Activated T-helper 2 cell treated with anti-CD3 and anti-CD28 coated beads, Interferon-gamma antibody, Interleukin-2, Interleukin-4, amounts not matched to agents 10 μg/mL and 5 μg/mL and 100 μg/mL, durations not matched to agents 14 hours and 24 hours and 36 hours (primary cell): ENCODE results near the gene VASH1. TPM values are rescaled to one million over a fixed set of nuclear protein-coding genes. Genes with fewer than 3 reads are reported as not detected.

Source experiments
- DNase-seq: peaks from one replicate; pipeline ENCODE4 v3.0.0; 2021; ENCODE audit warnings: low spot score
- H3K27ac Mint-ChIP-seq: one replicate; pipeline ENCODE4 v1.8.0; 2021; ENCODE audit warnings: mixed read lengths
- H3K27me3 Mint-ChIP-seq: one replicate; pipeline ENCODE4 v1.8.0; 2021; ENCODE audit warnings: low read depth, mixed read lengths
- H3K36me3 Mint-ChIP-seq: one replicate; pipeline ENCODE4 v1.8.0; 2021; ENCODE audit warnings: low read depth, mixed read lengths
- H3K4me1 Mint-ChIP-seq: one replicate; pipeline ENCODE4 v1.8.0; 2021; ENCODE audit warnings: low read depth, mixed read lengths
- H3K4me3 Mint-ChIP-seq: one replicate; pipeline ENCODE4 v1.8.0; 2021; ENCODE audit warnings: low read depth, mild to moderate bottlenecking, moderate library complexity, mixed read lengths
- H3K9me3 Mint-ChIP-seq: one replicate; pipeline ENCODE4 v1.8.0; 2021; ENCODE audit warnings: mixed read lengths
- intact Hi-C: fragments of 100-400 bp; cut with micrococcal nuclease; formaldehyde crosslinking; loops from one replicate; pipeline ENCODE4 v1.15.1; 2023
- total RNA-seq: library from RNA; stranded (reverse); gene quantifications from 2 replicates; pipeline ENCODE4 v1.2.3, GENCODE V29; 2022

VASH1 gene
- total RNA-seq, 1 donor from 2014 or later, result 12.9 TPM

GRCh38 chr14:76754586-76754985, 6.7 kb upstream of the VASH1 start:
- peaks cover 13% of the 10 kb centered on the region for H3K27me3 Mint-ChIP-seq
- no peak overlapping the region for H3K4me3 Mint-ChIP-seq
- intact Hi-C loops, result no loop called here
- no peaks in the 10 kb centered on the region for H3K36me3 Mint-ChIP-seq
- no peaks in the 10 kb centered on the region for H3K9me3 Mint-ChIP-seq
- H3K4me1 Mint-ChIP-seq, result no peaks in the 10 kb centered on the region
- no peak for DNase-seq
- no peak overlapping the region for H3K27ac Mint-ChIP-seq

GRCh38 chr14:76755610-76756370, 5.5 kb upstream of the VASH1 start:
- Mint-ChIP-seq H3K27me3 (peaks cover 22% of the 10 kb centered on the region), H3K36me3 (no peaks in the 10 kb centered on the region), H3K4me1 (no peaks in the 10 kb centered on the region), H3K4me3 (no peak overlapping the region), H3K27ac (no peak overlapping the region), H3K9me3 (no peaks in the 10 kb centered on the region)
- intact Hi-C loops, result no loop called here
- no peak for DNase-seq

- Mint-ChIP-seq H3K36me3 (no peaks in the 10 kb centered on the region), H3K4me3 (no peak overlapping the region), H3K9me3 (no peaks in the 10 kb centered on the region), H3K27me3 (peaks cover 22% of the 10 kb centered on the region), H3K4me1 (peaks cover 1% of the 10 kb centered on the region), H3K27ac (no peak overlapping the region)
- no peak for DNase-seq
- intact Hi-C loops, result no loop called here
Observed at GRCh38 chr14:76756371-76756750, 4.9 kb upstream of the VASH1 start.

- peaks cover 43% of the 10 kb centered on the region for H3K27me3 Mint-ChIP-seq
- H3K4me3 Mint-ChIP-seq, result no peak overlapping the region
- H3K36me3 Mint-ChIP-seq, result no peaks in the 10 kb centered on the region
- no peak overlapping the region for H3K27ac Mint-ChIP-seq
- H3K9me3 Mint-ChIP-seq, result no peaks in the 10 kb centered on the region
- DNase-seq, result no peak
- H3K4me1 Mint-ChIP-seq, result peaks cover 8% of the 10 kb centered on the region
- intact Hi-C loops, result no loop called here
Observed at GRCh38 chr14:76759589-76759988, 1.7 kb upstream of the VASH1 start.

GRCh38 chr14:76760331-76761135, 735 bp upstream of the VASH1 start:
- DNase-seq, result no peak
- intact Hi-C loops, result loop anchor here (2.0 kb wide), 1 partner anchor 24 kb away; no protein-coding TSS in a partner anchor
- H3K4me3 Mint-ChIP-seq, result peak overlapping the region; percentile 73
- H3K36me3 Mint-ChIP-seq, result no peaks in the 10 kb centered on the region
- peaks cover 48% of the 10 kb centered on the region for H3K27me3 Mint-ChIP-seq
- no peak overlapping the region for H3K27ac Mint-ChIP-seq
- peaks cover 8% of the 10 kb centered on the region for H3K4me1 Mint-ChIP-seq
- H3K9me3 Mint-ChIP-seq, result no peaks in the 10 kb centered on the region

GRCh38 chr14:76761960-76762410, 717 bp downstream of the VASH1 start:
- H3K36me3 Mint-ChIP-seq, result no peaks in the 10 kb centered on the region
- H3K4me3 Mint-ChIP-seq, result peak overlapping the region; percentile 84
- intact Hi-C loops, result loop anchor here (2.0 kb wide), 1 partner anchor 23 kb away; no protein-coding TSS in a partner anchor
- H3K9me3 Mint-ChIP-seq, result no peaks in the 10 kb centered on the region
- H3K27ac Mint-ChIP-seq, result no peak overlapping the region
- H3K4me1 Mint-ChIP-seq, result peaks cover 8% of the 10 kb centered on the region
- peaks cover 48% of the 10 kb centered on the region for H3K27me3 Mint-ChIP-seq
- no peak for DNase-seq

GRCh38 chr14:76762411-76763095, 1.3 kb downstream of the VASH1 start:
- Mint-ChIP-seq H3K4me1 (peaks cover 8% of the 10 kb centered on the region), H3K27me3 (peaks cover 48% of the 10 kb centered on the region), H3K9me3 (no peaks in the 10 kb centered on the region), H3K4me3 (peak overlapping the region; percentile 84), H3K36me3 (no peaks in the 10 kb centered on the region), H3K27ac (no peak overlapping the region)
- DNase-seq, result no peak
- intact Hi-C loops, result no loop called here

GRCh38 chr14:76763096-76764041, 2.1 kb downstream of the VASH1 start:
- H3K27me3 Mint-ChIP-seq, result peaks cover 43% of the 10 kb centered on the region
- intact Hi-C loops, result no loop called here

GRCh38 chr14:76765461-76765931, 4.2 kb downstream of the VASH1 start:
- Mint-ChIP-seq H3K4me3 (no peak overlapping the region), H3K9me3 (no peaks in the 10 kb centered on the region), H3K4me1 (peaks cover 23% of the 10 kb centered on the region), H3K36me3 (no peaks in the 10 kb centered on the region), H3K27me3 (peaks cover 30% of the 10 kb centered on the region), H3K27ac (no peak overlapping the region)
- DNase-seq, result no peak
- intact Hi-C loops, result loop anchor here (5.0 kb wide), 1 partner anchor 47 kb away; the partner anchor contains the start of gene ANGEL1

More at GRCh38 chr14:76763096-76764041, 2.1 kb downstream of the VASH1 start:
- Mint-ChIP-seq H3K9me3 (no peaks in the 10 kb centered on the region), H3K27ac (no peak overlapping the region), H3K4me1 (peaks cover 14% of the 10 kb centered on the region), H3K4me3 (peak overlapping the region; percentile 31), H3K36me3 (no peaks in the 10 kb centered on the region)
- DNase-seq, result no peak

- peaks cover 21% of the 10 kb centered on the region for H3K4me1 Mint-ChIP-seq
- peak; percentile 66 for DNase-seq
- H3K9me3 Mint-ChIP-seq, result no peaks in the 10 kb centered on the region
- no peak overlapping the region for H3K4me3 Mint-ChIP-seq
- H3K27ac Mint-ChIP-seq, result peak overlapping the region; percentile 60
- H3K27me3 Mint-ChIP-seq, result peaks cover 19% of the 10 kb centered on the region
- intact Hi-C loops, result loop anchor here (5.0 kb wide), 1 partner anchor 44 kb away; the partner anchor contains the start of gene ANGEL1
- H3K36me3 Mint-ChIP-seq, result no peaks in the 10 kb centered on the region
Observed at GRCh38 chr14:76767681-76768656, 6.7 kb downstream of the VASH1 start.
